Activated B cell treated with CpG ODN at 0.5 μM for 24 hours (primary cell): ENCODE results near the gene RAD51B. TPM values are rescaled to one million over a fixed set of nuclear protein-coding genes. Genes with fewer than 3 reads are reported as not detected.
A peak's percentile ranks its signal among the peaks of the same experiment; 100 is the strongest.

Experiments
- ATAC-seq: fragments of 200-7000 bp; cut with Tn5 transposase; one replicate; pipeline ENCODE4 v1.10.0; 2021; ENCODE audit warnings: low read depth, mild to moderate bottlenecking, moderate library complexity
- CTCF ChIA-PET: fragments of 350-600 bp; sonication (Branson Sonifier 250); formaldehyde crosslinking; loops from one replicate; lab custom pipeline; 2021; ENCODE audit warnings: antibody characterized with exemption; lab: Charles Lee
- POLR2A ChIA-PET: fragments of 350-600 bp; sonication (Branson Sonifier 250); formaldehyde crosslinking; loops from one replicate; lab custom pipeline; 2021; ENCODE audit warnings: antibody characterized with exemption; lab: Charles Lee
- DNase-seq: peaks from one replicate; pipeline ENCODE4 v3.0.0; 2022
- H3K27ac Mint-ChIP-seq: one replicate; pipeline ENCODE4 v1.8.0; 2020; ENCODE audit warnings: mixed read lengths
- H3K27me3 Mint-ChIP-seq: one replicate; pipeline ENCODE4 v1.8.0; 2021; ENCODE audit warnings: mixed read lengths
- H3K36me3 Mint-ChIP-seq: one replicate; pipeline ENCODE4 v1.8.0; 2021; ENCODE audit warnings: low read depth, mixed read lengths
- H3K4me1 Mint-ChIP-seq: one replicate; pipeline ENCODE4 v1.8.0; 2021; ENCODE audit warnings: mixed read lengths
- H3K4me3 Mint-ChIP-seq: one replicate; pipeline ENCODE4 v1.8.0; 2020; ENCODE audit warnings: mild to moderate bottlenecking, mixed read lengths
- H3K9me3 Mint-ChIP-seq: one replicate; pipeline ENCODE4 v1.8.0; 2020; ENCODE audit warnings: mixed read lengths
- intact Hi-C: fragments of 100-400 bp; cut with micrococcal nuclease; formaldehyde crosslinking; loops from one replicate; pipeline ENCODE4 v1.15.1; 2024
- total RNA-seq: library from RNA; stranded (reverse); gene quantifications from 2 replicates; pipeline ENCODE4 v1.2.3, GENCODE V29; 2022
- TF ChIP-seq, protein P1 (sequence below): fragments of 200-600 bp; IDR thresholded peaks from one replicate; pipeline ENCODE4 v1.8.0; 2022; ENCODE audit warnings: antibody characterized with exemption, mild to moderate bottlenecking

RAD51B gene
- total RNA-seq, 1 donor from 2014 or later: 53.9 TPM

DNA sequence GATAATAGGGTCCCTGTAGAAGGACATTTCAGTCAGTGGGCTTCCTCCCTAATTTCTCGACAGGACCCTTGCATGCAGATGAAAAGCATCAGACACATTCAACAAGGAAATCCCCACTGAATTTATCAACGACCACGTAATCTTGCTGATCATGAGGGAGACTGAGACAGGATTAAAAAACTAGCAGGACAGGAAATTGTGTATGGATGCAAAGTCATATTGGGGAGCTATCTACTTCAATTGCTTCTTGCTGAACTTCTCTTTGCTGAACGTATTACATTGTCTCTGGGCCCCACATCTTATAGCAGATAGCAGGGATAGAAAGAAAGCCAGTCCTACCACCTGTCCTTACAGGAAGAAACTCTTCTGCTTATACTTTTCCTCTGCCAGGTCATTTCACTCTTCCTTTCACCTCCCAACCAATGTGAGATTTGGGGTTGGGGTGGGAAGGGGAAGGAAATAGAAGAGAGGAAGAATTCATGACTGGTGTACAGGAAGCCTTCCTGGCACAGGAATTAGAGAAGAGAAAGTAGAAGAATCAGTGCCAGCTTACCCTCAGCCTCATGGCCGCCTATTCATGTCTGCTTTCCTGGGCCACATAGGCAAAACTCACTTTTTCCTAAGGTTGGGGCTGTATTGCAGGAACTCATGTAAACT lies 640.0 kb downstream of the RAD51B start:
- CTCF ChIA-PET: no interaction called here

DNA sequence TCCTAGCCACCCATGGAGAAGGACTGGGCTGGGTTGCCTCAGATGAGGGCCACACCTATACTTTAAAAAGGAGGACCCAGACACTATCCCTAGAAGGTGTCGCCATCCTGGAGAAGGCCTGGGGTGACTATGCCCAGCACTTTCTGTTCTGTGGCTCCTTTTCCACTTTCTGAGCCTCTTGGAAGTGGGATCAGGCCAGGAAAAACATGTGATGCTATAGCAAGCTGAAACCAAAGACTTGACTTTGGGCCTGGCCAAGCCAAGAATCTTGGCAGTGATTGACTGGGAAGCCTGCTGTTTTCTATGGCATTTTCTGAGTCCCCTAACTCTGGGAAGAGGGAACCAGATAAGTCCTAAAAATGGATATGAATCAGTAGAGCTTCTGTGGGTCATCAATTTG lies 641.0 kb downstream of the RAD51B start:
- POLR2A ChIA-PET: interaction anchor here (1.2 to 1.3 kb wide), 2 partner anchors 35 to 225 kb away, joined by 3 read pairs; no protein-coding TSS in a partner anchor

More for the DNA sequence above, 640.0 kb downstream of the RAD51B start:
- Mint-ChIP-seq H3K4me3 (no peak overlapping the region), H3K4me1 (peaks cover 15% of the 10 kb centered on the region), H3K9me3 (peaks cover 5% of the 10 kb centered on the region), H3K36me3 (peaks cover 2% of the 10 kb centered on the region), H3K27ac (peak overlapping the region; percentile 13), H3K27me3 (no peaks in the 10 kb centered on the region)
- POLR2A ChIA-PET: interaction anchor here (0.5 to 1.3 kb wide), 6 partner anchors 13 to 185 kb away, joined by 3 to 5 read pairs (median 3); no protein-coding TSS in a partner anchor
- TF ChIP-seq, protein P1, sequence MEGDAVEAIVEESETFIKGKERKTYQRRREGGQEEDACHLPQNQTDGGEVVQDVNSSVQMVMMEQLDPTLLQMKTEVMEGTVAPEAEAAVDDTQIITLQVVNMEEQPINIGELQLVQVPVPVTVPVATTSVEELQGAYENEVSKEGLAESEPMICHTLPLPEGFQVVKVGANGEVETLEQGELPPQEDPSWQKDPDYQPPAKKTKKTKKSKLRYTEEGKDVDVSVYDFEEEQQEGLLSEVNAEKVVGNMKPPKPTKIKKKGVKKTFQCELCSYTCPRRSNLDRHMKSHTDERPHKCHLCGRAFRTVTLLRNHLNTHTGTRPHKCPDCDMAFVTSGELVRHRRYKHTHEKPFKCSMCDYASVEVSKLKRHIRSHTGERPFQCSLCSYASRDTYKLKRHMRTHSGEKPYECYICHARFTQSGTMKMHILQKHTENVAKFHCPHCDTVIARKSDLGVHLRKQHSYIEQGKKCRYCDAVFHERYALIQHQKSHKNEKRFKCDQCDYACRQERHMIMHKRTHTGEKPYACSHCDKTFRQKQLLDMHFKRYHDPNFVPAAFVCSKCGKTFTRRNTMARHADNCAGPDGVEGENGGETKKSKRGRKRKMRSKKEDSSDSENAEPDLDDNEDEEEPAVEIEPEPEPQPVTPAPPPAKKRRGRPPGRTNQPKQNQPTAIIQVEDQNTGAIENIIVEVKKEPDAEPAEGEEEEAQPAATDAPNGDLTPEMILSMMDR: no peak
- no peak for ATAC-seq
- DNase-seq: no peak
- intact Hi-C loops: no loop called here

DNA sequence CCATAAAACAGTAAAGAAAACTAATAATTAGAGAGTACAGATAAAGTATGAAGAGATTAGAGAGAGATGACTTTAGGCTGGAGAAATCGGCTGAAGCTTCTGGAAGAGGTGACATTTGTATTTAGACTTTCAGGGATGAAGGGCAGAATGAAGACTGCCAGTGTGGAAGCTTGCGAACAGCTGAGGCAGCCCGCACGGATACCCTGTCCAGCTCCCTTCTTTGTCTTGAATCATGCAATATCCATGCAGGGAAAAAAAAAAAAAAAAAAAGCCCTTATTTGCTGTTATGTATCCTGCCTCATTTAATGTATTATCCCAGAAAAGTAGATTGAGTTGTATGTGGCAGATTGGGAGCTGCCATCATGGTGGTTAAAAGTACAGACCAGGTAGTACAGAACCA lies 641.5 kb downstream of the RAD51B start:
- POLR2A ChIA-PET: interaction anchor here (0.7 to 1.3 kb wide), 3 partner anchors 35 to 328 kb away, joined by 3 to 4 read pairs (median 3); no protein-coding TSS in a partner anchor
- H3K9me3 Mint-ChIP-seq: no peaks in the 10 kb centered on the region
- CTCF ChIA-PET: interaction anchor here (0.7 kb wide), 1 partner anchor 14 kb away, joined by 3 read pairs; no protein-coding TSS in a partner anchor
- ATAC-seq: no peak
- H3K4me1 Mint-ChIP-seq: peaks cover 20% of the 10 kb centered on the region
- no peaks in the 10 kb centered on the region for H3K27me3 Mint-ChIP-seq
- no peak overlapping the region for H3K27ac Mint-ChIP-seq
- H3K4me3 Mint-ChIP-seq: no peak overlapping the region
- no peak for DNase-seq
- H3K36me3 Mint-ChIP-seq: no peaks in the 10 kb centered on the region
- intact Hi-C loops: no loop called here
- TF ChIP-seq, protein P1: no peak

More for the DNA sequence above, 641.0 kb downstream of the RAD51B start:
- ATAC-seq (no peak), DNase-seq (no peak)
- no peaks in the 10 kb centered on the region for H3K36me3 Mint-ChIP-seq
- intact Hi-C loops: no loop called here
- TF ChIP-seq, protein P1: no peak
- CTCF ChIA-PET: interaction anchor here (0.7 kb wide), 1 partner anchor 14 kb away, joined by 3 read pairs; no protein-coding TSS in a partner anchor
- H3K4me1 Mint-ChIP-seq: peaks cover 20% of the 10 kb centered on the region
- no peak overlapping the region for H3K27ac Mint-ChIP-seq
- H3K27me3 Mint-ChIP-seq: no peaks in the 10 kb centered on the region
- H3K4me3 Mint-ChIP-seq: no peak overlapping the region
- H3K9me3 Mint-ChIP-seq: peaks cover 4% of the 10 kb centered on the region

DNA sequence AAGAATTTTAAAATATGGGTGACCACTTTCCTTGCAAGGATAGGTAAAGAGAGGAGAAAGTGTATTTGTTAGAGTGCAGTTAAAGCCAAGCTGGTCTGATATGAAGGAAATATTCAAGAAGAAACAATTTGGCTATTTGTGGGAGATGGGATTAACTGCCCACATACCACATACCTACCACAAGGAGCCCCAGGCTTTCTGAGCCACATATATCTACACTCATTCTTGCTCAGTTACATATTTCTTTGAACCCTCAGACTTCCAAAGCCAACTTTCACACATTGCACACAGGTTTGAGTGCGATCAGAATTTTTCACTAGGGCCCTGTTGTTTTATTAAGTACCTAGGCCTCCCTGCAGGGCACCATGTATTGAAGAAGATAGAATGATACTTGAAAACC lies 643.1 kb downstream of the RAD51B start:
- DNase-seq (no peak), ATAC-seq (no peak)
- intact Hi-C loops: no loop called here
- Mint-ChIP-seq H3K4me3 (no peak overlapping the region), H3K4me1 (peaks cover 24% of the 10 kb centered on the region), H3K36me3 (no peaks in the 10 kb centered on the region), H3K9me3 (no peaks in the 10 kb centered on the region), H3K27me3 (no peaks in the 10 kb centered on the region), H3K27ac (no peak overlapping the region)
- ChIA-PET POLR2A (interaction anchor here (1.3 kb wide), 1 partner anchor 15 kb away, joined by 3 read pairs; no protein-coding TSS in a partner anchor), CTCF (no interaction called here)
- TF ChIP-seq, protein P1: no peak

DNA sequence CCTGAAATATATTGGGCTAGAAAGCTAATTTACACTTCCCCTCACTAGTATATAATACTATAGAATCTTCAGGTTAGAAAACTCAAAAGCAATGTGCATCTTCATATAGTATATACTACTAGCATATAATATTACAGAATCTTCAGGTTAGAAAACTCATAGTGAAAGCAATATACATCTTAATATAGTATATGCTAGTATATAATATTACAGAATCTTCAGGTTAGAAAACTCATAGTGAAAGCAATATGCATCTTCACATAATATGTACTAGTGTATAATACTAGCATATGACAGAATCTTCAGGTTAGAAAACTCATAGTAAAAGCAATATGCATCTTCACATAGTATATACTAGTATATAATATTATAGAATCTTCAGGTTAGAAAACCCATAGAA lies 643.7 kb downstream of the RAD51B start:
- CTCF ChIA-PET: interaction anchor here (0.7 kb wide), 1 partner anchor 295 kb away, joined by 3 read pairs; no protein-coding TSS in a partner anchor

More for the DNA sequence above, 643.7 kb downstream of the RAD51B start:
- POLR2A ChIA-PET: no interaction called here
- no peaks in the 10 kb centered on the region for H3K36me3 Mint-ChIP-seq
- TF ChIP-seq, protein P1: no peak
- H3K4me1 Mint-ChIP-seq: peaks cover 27% of the 10 kb centered on the region
- ATAC-seq (no peak), DNase-seq (no peak)
- intact Hi-C loops: no loop called here
- no peaks in the 10 kb centered on the region for H3K9me3 Mint-ChIP-seq
- H3K27ac Mint-ChIP-seq: no peak overlapping the region
- H3K4me3 Mint-ChIP-seq: no peak overlapping the region
- no peaks in the 10 kb centered on the region for H3K27me3 Mint-ChIP-seq
